DND-41 (cell line): ENCODE data around the gene PCSK2.

Experiments
- EZH2 ChIP-seq: IDR thresholded peaks from 3 replicates; pipeline ENCODE4 v1.6.1; 2012; ENCODE audit warnings: borderline replicate concordance, low read depth, mild to moderate bottlenecking, moderate library complexity, low read length, inconsistent platforms; ENCODE audit not compliant: severe bottlenecking
- TF ChIP-seq, protein P1 (sequence below): IDR thresholded peaks from 2 replicates; pipeline ENCODE4 v1.5.1; 2012; ENCODE audit warnings: borderline replicate concordance, low read length, moderate library complexity, mild to moderate bottlenecking; ENCODE audit not compliant: poor library complexity, severe bottlenecking; ENCODE audit errors: extremely low read depth

- TF ChIP-seq, protein P1, sequence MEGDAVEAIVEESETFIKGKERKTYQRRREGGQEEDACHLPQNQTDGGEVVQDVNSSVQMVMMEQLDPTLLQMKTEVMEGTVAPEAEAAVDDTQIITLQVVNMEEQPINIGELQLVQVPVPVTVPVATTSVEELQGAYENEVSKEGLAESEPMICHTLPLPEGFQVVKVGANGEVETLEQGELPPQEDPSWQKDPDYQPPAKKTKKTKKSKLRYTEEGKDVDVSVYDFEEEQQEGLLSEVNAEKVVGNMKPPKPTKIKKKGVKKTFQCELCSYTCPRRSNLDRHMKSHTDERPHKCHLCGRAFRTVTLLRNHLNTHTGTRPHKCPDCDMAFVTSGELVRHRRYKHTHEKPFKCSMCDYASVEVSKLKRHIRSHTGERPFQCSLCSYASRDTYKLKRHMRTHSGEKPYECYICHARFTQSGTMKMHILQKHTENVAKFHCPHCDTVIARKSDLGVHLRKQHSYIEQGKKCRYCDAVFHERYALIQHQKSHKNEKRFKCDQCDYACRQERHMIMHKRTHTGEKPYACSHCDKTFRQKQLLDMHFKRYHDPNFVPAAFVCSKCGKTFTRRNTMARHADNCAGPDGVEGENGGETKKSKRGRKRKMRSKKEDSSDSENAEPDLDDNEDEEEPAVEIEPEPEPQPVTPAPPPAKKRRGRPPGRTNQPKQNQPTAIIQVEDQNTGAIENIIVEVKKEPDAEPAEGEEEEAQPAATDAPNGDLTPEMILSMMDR = no peak
- no peak for TF ChIP-seq EZH2
These were observed 21.4 kb downstream of the PCSK2 start for GRCh38 chr20:17248224-17248623.
